Activated T-helper 2 cell treated with anti-CD3 and anti-CD28 coated beads, Interferon-gamma antibody, Interleukin-2, Interleukin-4, amounts not matched to agents 10 μg/mL and 5 μg/mL and 100 μg/mL, durations not matched to agents 14 hours and 24 hours and 36 hours (primary cell): ENCODE measurements around the gene OVCH2. TPM values are rescaled to one million over a fixed set of nuclear protein-coding genes. Genes with fewer than 3 reads are reported as not detected.
"Not testable (repeated sequence)": the region's sequence is repeated elsewhere in the genome, so short reads cannot be mapped to it uniquely, and the experiment has no call there.

Source experiments
- DNase-seq: peaks from one replicate; pipeline ENCODE4 v3.0.0; 2021; ENCODE audit warnings: low spot score
- H3K27ac Mint-ChIP-seq: one replicate; pipeline ENCODE4 v1.8.0; 2021; ENCODE audit warnings: mixed read lengths
- H3K27me3 Mint-ChIP-seq: one replicate; pipeline ENCODE4 v1.8.0; 2021; ENCODE audit warnings: low read depth, mixed read lengths
- H3K36me3 Mint-ChIP-seq: one replicate; pipeline ENCODE4 v1.8.0; 2021; ENCODE audit warnings: low read depth, mixed read lengths
- H3K4me1 Mint-ChIP-seq: one replicate; pipeline ENCODE4 v1.8.0; 2021; ENCODE audit warnings: low read depth, mixed read lengths
- H3K4me3 Mint-ChIP-seq: one replicate; pipeline ENCODE4 v1.8.0; 2021; ENCODE audit warnings: low read depth, mild to moderate bottlenecking, moderate library complexity, mixed read lengths
- H3K9me3 Mint-ChIP-seq: one replicate; pipeline ENCODE4 v1.8.0; 2021; ENCODE audit warnings: mixed read lengths
- intact Hi-C: fragments of 100-400 bp; cut with micrococcal nuclease; formaldehyde crosslinking; loops from one replicate; pipeline ENCODE4 v1.15.1; 2023
- total RNA-seq: library from RNA; stranded (reverse); gene quantifications from 2 replicates; pipeline ENCODE4 v1.2.3, GENCODE V29; 2022

The OVCH2 gene
- not detected in 2 replicates for total RNA-seq

- Mint-ChIP-seq H3K27ac (no peak within 1 kb of the TSS), H3K27me3 (no peaks in the 10 kb centered on the region), H3K4me1 (no peaks in the 10 kb centered on the region), H3K4me3 (no peak within 1 kb of the TSS), H3K9me3 (no peaks in the 10 kb centered on the region), H3K36me3 (no peaks in the 10 kb centered on the region)
- DNase-seq = no peak
- intact Hi-C loops = no loop called here
Observed at GRCh38 chr11:7706377-7706776, at the start of gene OVCH2. TSS of gene OVCH2 (minus strand) at chr11:7706477. CDS start at chr11:7706394, 83 bp downstream.

- H3K9me3 Mint-ChIP-seq = no peaks in the 10 kb centered on the region
- no peak overlapping the region for H3K27ac Mint-ChIP-seq
- DNase-seq = no peak
- no peak overlapping the region for H3K4me3 Mint-ChIP-seq
- no peaks in the 10 kb centered on the region for H3K27me3 Mint-ChIP-seq
- intact Hi-C loops = no loop called here
- H3K4me1 Mint-ChIP-seq = peaks cover 4% of the 10 kb centered on the region
- no peaks in the 10 kb centered on the region for H3K36me3 Mint-ChIP-seq
Observed at GRCh38 chr11:7749456-7749855, 43.2 kb upstream of the OVCH2 start.

GRCh38 chr11:7734767-7735166 is 28.5 kb upstream of the OVCH2 start:
- H3K36me3 Mint-ChIP-seq, H3K27ac Mint-ChIP-seq, H3K4me1 Mint-ChIP-seq, DNase-seq, H3K4me3 Mint-ChIP-seq, H3K9me3 Mint-ChIP-seq, H3K27me3 Mint-ChIP-seq, intact Hi-C loops: not testable (repeated sequence)

GRCh38 chr11:7714786-7715185 is 8.5 kb upstream of the OVCH2 start:
- intact Hi-C loops = no loop called here
- Mint-ChIP-seq H3K4me3 (no peak overlapping the region), H3K27ac (no peak overlapping the region), H3K4me1 (no peaks in the 10 kb centered on the region), H3K36me3 (no peaks in the 10 kb centered on the region), H3K27me3 (no peaks in the 10 kb centered on the region), H3K9me3 (no peaks in the 10 kb centered on the region)
- DNase-seq = no peak

- Mint-ChIP-seq H3K4me3 (no peak overlapping the region), H3K27me3 (no peaks in the 10 kb centered on the region), H3K9me3 (no peaks in the 10 kb centered on the region), H3K4me1 (no peaks in the 10 kb centered on the region), H3K36me3 (no peaks in the 10 kb centered on the region), H3K27ac (no peak overlapping the region)
- intact Hi-C loops = no loop called here
- DNase-seq = no peak
Observed at GRCh38 chr11:7703740-7704139, 2.5 kb downstream of the OVCH2 start.

GRCh38 chr11:7696424-7696823 is 9.9 kb downstream of the OVCH2 start:
- H3K27ac Mint-ChIP-seq = no peak overlapping the region
- no peak overlapping the region for H3K4me3 Mint-ChIP-seq
- intact Hi-C loops = no loop called here
- H3K4me1 Mint-ChIP-seq = peaks cover 3% of the 10 kb centered on the region
- peaks cover 29% of the 10 kb centered on the region for H3K27me3 Mint-ChIP-seq
- no peak for DNase-seq
- H3K9me3 Mint-ChIP-seq = no peaks in the 10 kb centered on the region
- H3K36me3 Mint-ChIP-seq = no peaks in the 10 kb centered on the region

- intact Hi-C loops = loop anchor here (2.0 kb wide), 2 partner anchors 123 to 595 kb away; no protein-coding TSS in a partner anchor
- no peak overlapping the region for H3K4me3 Mint-ChIP-seq
- peaks cover 36% of the 10 kb centered on the region for H3K27me3 Mint-ChIP-seq
- no peaks in the 10 kb centered on the region for H3K36me3 Mint-ChIP-seq
- H3K9me3 Mint-ChIP-seq = no peaks in the 10 kb centered on the region
- H3K4me1 Mint-ChIP-seq = peaks cover 6% of the 10 kb centered on the region
- H3K27ac Mint-ChIP-seq = no peak overlapping the region
- no peak for DNase-seq
Observed at GRCh38 chr11:7694235-7694634, 12.0 kb downstream of the OVCH2 start.

- peaks cover 6% of the 10 kb centered on the region for H3K4me1 Mint-ChIP-seq
- H3K9me3 Mint-ChIP-seq = no peaks in the 10 kb centered on the region
- no peaks in the 10 kb centered on the region for H3K36me3 Mint-ChIP-seq
- no peak overlapping the region for H3K27ac Mint-ChIP-seq
- intact Hi-C loops = no loop called here
- H3K4me3 Mint-ChIP-seq = no peak overlapping the region
- H3K27me3 Mint-ChIP-seq = peaks cover 34% of the 10 kb centered on the region
- DNase-seq = no peak
Observed at GRCh38 chr11:7692426-7692825, 13.9 kb downstream of the OVCH2 start.

- no peak for DNase-seq
- Mint-ChIP-seq H3K9me3 (no peaks in the 10 kb centered on the region), H3K4me3 (no peak overlapping the region), H3K36me3 (no peaks in the 10 kb centered on the region), H3K4me1 (peaks cover 6% of the 10 kb centered on the region), H3K27ac (no peak overlapping the region), H3K27me3 (peaks cover 34% of the 10 kb centered on the region)
- intact Hi-C loops = no loop called here
Observed at GRCh38 chr11:7691759-7692350, 14.4 kb downstream of the OVCH2 start.

GRCh38 chr11:7690648-7691047 is 15.6 kb downstream of the OVCH2 start:
- H3K27me3 Mint-ChIP-seq = peaks cover 34% of the 10 kb centered on the region
- H3K36me3 Mint-ChIP-seq = no peaks in the 10 kb centered on the region
- H3K4me1 Mint-ChIP-seq = peaks cover 6% of the 10 kb centered on the region
- DNase-seq = no peak
- intact Hi-C loops = no loop called here
- H3K27ac Mint-ChIP-seq = no peak overlapping the region
- no peaks in the 10 kb centered on the region for H3K9me3 Mint-ChIP-seq
- H3K4me3 Mint-ChIP-seq = no peak overlapping the region

- intact Hi-C loops = no loop called here
- H3K27me3 Mint-ChIP-seq = peaks cover 35% of the 10 kb centered on the region
Observed at GRCh38 chr11:7689239-7689638, 17.0 kb downstream of the OVCH2 start.

GRCh38 chr11:7688238-7688826 is 17.9 kb downstream of the OVCH2 start:
- intact Hi-C loops = loop anchor here (1.0 kb wide), 1 partner anchor 175 kb away; the partner anchor contains the start of gene PPFIBP2

More at GRCh38 chr11:7689239-7689638, 17.0 kb downstream of the OVCH2 start:
- DNase-seq = no peak
- Mint-ChIP-seq H3K4me1 (peaks cover 6% of the 10 kb centered on the region), H3K9me3 (no peaks in the 10 kb centered on the region), H3K27ac (no peak overlapping the region), H3K4me3 (no peak overlapping the region), H3K36me3 (no peaks in the 10 kb centered on the region)

GRCh38 chr11:7687386-7687785 is 18.9 kb downstream of the OVCH2 start:
- peaks cover 6% of the 10 kb centered on the region for H3K4me1 Mint-ChIP-seq
- H3K9me3 Mint-ChIP-seq = no peaks in the 10 kb centered on the region
- no peak for DNase-seq
- intact Hi-C loops = no loop called here
- H3K27me3 Mint-ChIP-seq = peaks cover 19% of the 10 kb centered on the region
- no peaks in the 10 kb centered on the region for H3K36me3 Mint-ChIP-seq
- no peak overlapping the region for H3K27ac Mint-ChIP-seq
- no peak overlapping the region for H3K4me3 Mint-ChIP-seq

More at GRCh38 chr11:7688238-7688826, 17.9 kb downstream of the OVCH2 start:
- peaks cover 6% of the 10 kb centered on the region for H3K4me1 Mint-ChIP-seq
- DNase-seq = no peak
- H3K4me3 Mint-ChIP-seq = no peak overlapping the region
- H3K36me3 Mint-ChIP-seq = no peaks in the 10 kb centered on the region
- no peaks in the 10 kb centered on the region for H3K9me3 Mint-ChIP-seq
- no peak overlapping the region for H3K27ac Mint-ChIP-seq
- peaks cover 26% of the 10 kb centered on the region for H3K27me3 Mint-ChIP-seq
